HEK293 (cell line): ENCODE data around the gene SURF4.
A peak's percentile ranks its signal among the peaks of the same experiment; 100 is the strongest.

Source experiments
- CTCF ChIA-PET: fragments of 350-600 bp; formaldehyde crosslinking; extraction: SDS; loops from one replicate; lab custom pipeline; 2021; ENCODE audit warnings: antibody characterized with exemption; lab: Yijun Ruan, JAX
- POLR2A ChIA-PET: fragments of 300-600 bp; formaldehyde crosslinking; extraction: SDS; loops from one replicate; lab custom pipeline; 2020; ENCODE audit warnings: antibody characterized with exemption, inconsistent platforms; lab: Yijun Ruan, JAX
- H3K27ac ChIP-seq: fragments of 200-500 bp; sonication (Bioruptor generic); 2 replicates; pipeline ENCODE4 v1.5.1; 2014; ENCODE audit warnings: low read depth, low read length, control low read depth, inconsistent platforms; ENCODE audit errors: extremely low read depth
- H3K36me3 ChIP-seq, 2 experiments: fragments of 200-500 bp in 1 of 2; sonication (Bioruptor generic) in 1 of 2; 1 replicate in 1 of 2; 2 replicates in 1 of 2; pipeline ENCODE4 v1.5.1; 2014 to 2017; ENCODE audit warnings: inconsistent platforms in 2 of 2, low read length in 2 of 2; ENCODE audit not compliant: control insufficient read depth in 2 of 2, insufficient read depth in 1 of 2
- H3K4me1 ChIP-seq: fragments of 200-500 bp; sonication (Bioruptor generic); 2 replicates; pipeline ENCODE4 v1.5.1; 2014; ENCODE audit warnings: mild to moderate bottlenecking, low read length, inconsistent platforms; ENCODE audit not compliant: control insufficient read depth, insufficient read depth
- H3K4me3 ChIP-seq: 2 replicates; pipeline ENCODE4 v1.5.1; 2011; ENCODE audit warnings: low read depth, mild to moderate bottlenecking, control low read depth, low read length, moderate library complexity
- H3K9me3 ChIP-seq: fragments of 200-500 bp; sonication (Bioruptor generic); 2 replicates; pipeline ENCODE4 v1.5.1; 2014; ENCODE audit warnings: low read depth, low read length, inconsistent platforms; ENCODE audit not compliant: control insufficient read depth, insufficient read depth
- EGR2 ChIP-seq: fragments of 450-650 bp; formaldehyde crosslinking; IDR thresholded peaks from 2 replicates; pipeline ENCODE4 v1.5.1; 2016; ENCODE audit warnings: low read depth, missing biosample characterization, missing genetic modification characterization
- SALL2 ChIP-seq: fragments of 450-650 bp; formaldehyde crosslinking; IDR thresholded peaks from 2 replicates; pipeline ENCODE4 v1.5.0; 2017; ENCODE audit warnings: missing biosample characterization, mild to moderate bottlenecking, missing genetic modification characterization, borderline replicate concordance
- SCRT1 ChIP-seq: fragments of 450-650 bp; formaldehyde crosslinking; IDR thresholded peaks from 2 replicates; pipeline ENCODE4 v1.5.1; 2016; ENCODE audit warnings: missing biosample characterization, missing genetic modification characterization, borderline replicate concordance
- TRIM28 ChIP-seq: IDR thresholded peaks from 2 replicates; pipeline ENCODE4 v1.6.1; 2011; ENCODE audit warnings: low read length, control low read depth, borderline replicate concordance
- ZBTB1 ChIP-seq: fragments of 450-650 bp; formaldehyde crosslinking; IDR thresholded peaks from 2 replicates; pipeline ENCODE4 v1.5.1; 2016; ENCODE audit warnings: missing biosample characterization, missing genetic modification characterization
- ZNF174 ChIP-seq: fragments of 450-650 bp; formaldehyde crosslinking; IDR thresholded peaks from 2 replicates; pipeline ENCODE4 v1.5.0; 2017; ENCODE audit warnings: missing biosample characterization, mild to moderate bottlenecking, missing genetic modification characterization
- ZNF214 ChIP-seq: fragments of 450-650 bp; formaldehyde crosslinking; IDR thresholded peaks from 2 replicates; pipeline ENCODE4 v1.5.1; 2017; ENCODE audit warnings: missing biosample characterization, mild to moderate bottlenecking, missing genetic modification characterization, borderline replicate concordance
- ZNF221 ChIP-seq: fragments of 450-650 bp; formaldehyde crosslinking; IDR thresholded peaks from 2 replicates; pipeline ENCODE4 v1.5.1; 2017; ENCODE audit warnings: missing biosample characterization, missing genetic modification characterization, borderline replicate concordance
- ZNF350 ChIP-seq: fragments of 450-650 bp; formaldehyde crosslinking; IDR thresholded peaks from 2 replicates; pipeline ENCODE4 v1.5.0; 2017; ENCODE audit warnings: missing biosample characterization, mild to moderate bottlenecking, missing genetic modification characterization
- ZNF549 ChIP-seq: fragments of 450-650 bp; IDR thresholded peaks from 2 replicates; pipeline ENCODE4 v1.5.1; 2018; ENCODE audit warnings: missing biosample characterization, missing genetic modification characterization, mild to moderate bottlenecking, inconsistent platforms, moderate library complexity
- ZNF626 ChIP-seq: fragments of 450-650 bp; sonication (Bioruptor Pico); formaldehyde crosslinking; IDR thresholded peaks from 2 replicates; pipeline ENCODE4 v1.5.1; 2018; ENCODE audit warnings: missing biosample characterization, missing genetic modification characterization, inconsistent platforms
- ZNF664 ChIP-seq: fragments of 450-650 bp; formaldehyde crosslinking; IDR thresholded peaks from 2 replicates; pipeline ENCODE4 v1.5.1; 2016; ENCODE audit warnings: missing biosample characterization, missing genetic modification characterization
- ZNF701 ChIP-seq: fragments of 450-650 bp; formaldehyde crosslinking; IDR thresholded peaks from 2 replicates; pipeline ENCODE4 v1.5.1; 2016; ENCODE audit warnings: missing biosample characterization, missing genetic modification characterization
- ZNF785 ChIP-seq: fragments of 450-650 bp; formaldehyde crosslinking; IDR thresholded peaks from 2 replicates; pipeline ENCODE4 v1.5.1; 2016; ENCODE audit warnings: missing biosample characterization, missing genetic modification characterization
- TF ChIP-seq, protein P1 (sequence below): fragments of 450-650 bp; formaldehyde crosslinking; IDR thresholded peaks from 2 replicates; pipeline ENCODE4 v1.5.1; 2016; ENCODE audit warnings: missing biosample characterization, missing genetic modification characterization
- TF ChIP-seq, protein P2 (sequence below): fragments of 450-650 bp; IDR thresholded peaks from 2 replicates; pipeline ENCODE4 v1.5.1; 2018; ENCODE audit warnings: missing biosample characterization, mild to moderate bottlenecking, missing genetic modification characterization
- TF ChIP-seq, protein P3 (sequence below): fragments of 450-650 bp; formaldehyde crosslinking; IDR thresholded peaks from 2 replicates; pipeline ENCODE4 v1.5.1; 2017; ENCODE audit warnings: missing biosample characterization, missing genetic modification characterization
- TF ChIP-seq, protein P4 (sequence below): fragments of 450-650 bp; formaldehyde crosslinking; IDR thresholded peaks from 2 replicates; pipeline ENCODE4 v1.5.1; 2016; ENCODE audit warnings: missing biosample characterization, missing genetic modification characterization
- TF ChIP-seq, protein P5 (sequence below): fragments of 450-650 bp; formaldehyde crosslinking; IDR thresholded peaks from 2 replicates; pipeline ENCODE4 v1.5.1; 2016; ENCODE audit warnings: missing biosample characterization, missing genetic modification characterization

SURF4 gene

DNA sequence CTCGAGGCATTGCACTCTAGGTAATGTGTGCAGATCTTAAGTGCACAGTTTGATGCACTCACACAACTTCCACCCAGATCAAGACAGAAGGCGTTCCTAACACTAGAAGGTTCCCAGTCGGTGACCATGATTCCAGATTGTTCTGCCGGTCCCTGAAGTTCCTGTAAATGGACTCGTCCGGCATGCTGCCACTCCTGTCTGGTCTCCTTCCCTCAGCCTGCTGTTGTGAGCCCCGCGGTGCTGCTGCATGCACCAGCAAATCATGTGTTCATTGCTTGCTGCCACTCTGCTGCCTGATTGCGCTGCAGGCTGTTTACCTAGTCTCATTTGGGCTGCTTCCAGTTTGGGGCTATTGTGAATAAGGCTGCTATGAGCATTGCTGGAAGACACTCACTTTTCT is 11.8 kb upstream of the SURF4 start:
- POLR2A ChIA-PET = interaction anchor here (1.1 kb wide), 1 partner anchor 40 kb away, joined by 3 read pairs; the partner anchor contains the start of genes MED22 and RPL7A
- CTCF ChIA-PET = no interaction called here
- Histone ChIP-seq H3K4me3 (no peak overlapping the region), H3K4me1 (no peaks in the 10 kb centered on the region), H3K9me3 (no peaks in the 10 kb centered on the region), H3K36me3 (no peaks in the 10 kb centered on the region), H3K27ac (no peak overlapping the region)
- TF ChIP-seq ZNF549 (no peak), ZNF664 (no peak), ZNF214 (tag by site-specific recombination) (no peak)
- TF ChIP-seq, protein P1, sequence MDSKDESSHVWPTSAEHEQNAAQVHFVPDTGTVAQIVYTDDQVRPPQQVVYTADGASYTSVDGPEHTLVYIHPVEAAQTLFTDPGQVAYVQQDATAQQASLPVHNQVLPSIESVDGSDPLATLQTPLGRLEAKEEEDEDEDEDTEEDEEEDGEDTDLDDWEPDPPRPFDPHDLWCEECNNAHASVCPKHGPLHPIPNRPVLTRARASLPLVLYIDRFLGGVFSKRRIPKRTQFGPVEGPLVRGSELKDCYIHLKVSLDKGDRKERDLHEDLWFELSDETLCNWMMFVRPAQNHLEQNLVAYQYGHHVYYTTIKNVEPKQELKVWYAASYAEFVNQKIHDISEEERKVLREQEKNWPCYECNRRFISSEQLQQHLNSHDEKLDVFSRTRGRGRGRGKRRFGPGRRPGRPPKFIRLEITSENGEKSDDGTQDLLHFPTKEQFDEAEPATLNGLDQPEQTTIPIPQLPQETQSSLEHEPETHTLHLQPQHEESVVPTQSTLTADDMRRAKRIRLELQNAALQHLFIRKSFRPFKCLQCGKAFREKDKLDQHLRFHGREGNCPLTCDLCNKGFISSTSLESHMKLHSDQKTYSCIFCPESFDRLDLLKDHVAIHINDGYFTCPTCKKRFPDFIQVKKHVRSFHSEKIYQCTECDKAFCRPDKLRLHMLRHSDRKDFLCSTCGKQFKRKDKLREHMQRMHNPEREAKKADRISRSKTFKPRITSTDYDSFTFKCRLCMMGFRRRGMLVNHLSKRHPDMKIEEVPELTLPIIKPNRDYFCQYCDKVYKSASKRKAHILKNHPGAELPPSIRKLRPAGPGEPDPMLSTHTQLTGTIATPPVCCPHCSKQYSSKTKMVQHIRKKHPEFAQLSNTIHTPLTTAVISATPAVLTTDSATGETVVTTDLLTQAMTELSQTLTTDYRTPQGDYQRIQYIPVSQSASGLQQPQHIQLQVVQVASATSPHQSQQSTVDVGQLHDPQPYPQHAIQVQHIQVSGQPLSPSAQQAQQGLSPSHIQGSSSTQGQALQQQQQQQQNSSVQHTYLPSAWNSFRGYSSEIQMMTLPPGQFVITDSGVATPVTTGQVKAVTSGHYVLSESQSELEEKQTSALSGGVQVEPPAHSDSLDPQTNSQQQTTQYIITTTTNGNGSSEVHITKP (tag by site-specific recombination) = peak; percentile 65
- TF ChIP-seq, protein P2, sequence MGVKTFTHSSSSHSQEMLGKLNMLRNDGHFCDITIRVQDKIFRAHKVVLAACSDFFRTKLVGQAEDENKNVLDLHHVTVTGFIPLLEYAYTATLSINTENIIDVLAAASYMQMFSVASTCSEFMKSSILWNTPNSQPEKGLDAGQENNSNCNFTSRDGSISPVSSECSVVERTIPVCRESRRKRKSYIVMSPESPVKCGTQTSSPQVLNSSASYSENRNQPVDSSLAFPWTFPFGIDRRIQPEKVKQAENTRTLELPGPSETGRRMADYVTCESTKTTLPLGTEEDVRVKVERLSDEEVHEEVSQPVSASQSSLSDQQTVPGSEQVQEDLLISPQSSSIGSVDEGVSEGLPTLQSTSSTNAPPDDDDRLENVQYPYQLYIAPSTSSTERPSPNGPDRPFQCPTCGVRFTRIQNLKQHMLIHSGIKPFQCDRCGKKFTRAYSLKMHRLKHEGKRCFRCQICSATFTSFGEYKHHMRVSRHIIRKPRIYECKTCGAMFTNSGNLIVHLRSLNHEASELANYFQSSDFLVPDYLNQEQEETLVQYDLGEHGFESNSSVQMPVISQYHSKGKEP (tag by site-specific recombination) = peak; percentile 87; the same call in 1 of the 2 replicates

DNA sequence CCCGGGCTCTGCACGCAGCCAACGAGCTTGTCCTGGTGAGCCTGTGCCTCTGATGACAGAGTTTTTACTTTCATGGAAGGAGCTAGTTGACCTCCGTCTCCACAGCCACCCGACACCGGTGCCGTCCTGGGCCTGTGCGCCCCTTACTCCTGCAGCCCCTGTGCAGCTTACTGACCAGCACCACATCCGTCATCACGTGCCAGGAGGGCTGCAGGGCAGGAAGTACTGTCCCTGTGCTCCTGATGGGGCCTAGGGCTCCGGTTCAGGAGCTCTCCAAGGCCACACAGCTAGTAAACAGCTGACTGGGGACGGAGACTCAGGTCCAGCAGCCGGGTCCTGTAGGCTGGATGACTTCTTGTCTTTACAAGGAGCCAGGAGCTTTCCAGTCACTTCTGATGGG is 10.5 kb upstream of the SURF4 start:
- Histone ChIP-seq H3K4me1 (no peaks in the 10 kb centered on the region), H3K4me3 (no peak overlapping the region), H3K27ac (no peak overlapping the region), H3K36me3 (no peaks in the 10 kb centered on the region), H3K9me3 (no peaks in the 10 kb centered on the region)
- ChIA-PET POLR2A (interaction anchor here (1.4 kb wide), 1 partner anchor 13 kb away, joined by 3 read pairs; no protein-coding TSS in a partner anchor), CTCF (interaction anchor here (0.6 to 1.2 kb wide), 2 partner anchors 11 to 608 kb away, joined by 3 to 4 read pairs; no protein-coding TSS in a partner anchor)
- TF ChIP-seq SALL2 (tag by site-specific recombination) (no peak), TRIM28 (no peak), ZNF626 (tag by site-specific recombination) (no peak), EGR2 (no peak), ZNF350 (tag by site-specific recombination) (no peak), SCRT1 (tag by site-specific recombination) (no peak), ZNF785 (no peak), ZNF221 (tag by site-specific recombination) (no peak), ZNF174 (tag by site-specific recombination) (no peak), ZBTB1 (tag by site-specific recombination) (no peak), ZNF701 (tag by site-specific recombination) (no peak)
- TF ChIP-seq, protein P3, sequence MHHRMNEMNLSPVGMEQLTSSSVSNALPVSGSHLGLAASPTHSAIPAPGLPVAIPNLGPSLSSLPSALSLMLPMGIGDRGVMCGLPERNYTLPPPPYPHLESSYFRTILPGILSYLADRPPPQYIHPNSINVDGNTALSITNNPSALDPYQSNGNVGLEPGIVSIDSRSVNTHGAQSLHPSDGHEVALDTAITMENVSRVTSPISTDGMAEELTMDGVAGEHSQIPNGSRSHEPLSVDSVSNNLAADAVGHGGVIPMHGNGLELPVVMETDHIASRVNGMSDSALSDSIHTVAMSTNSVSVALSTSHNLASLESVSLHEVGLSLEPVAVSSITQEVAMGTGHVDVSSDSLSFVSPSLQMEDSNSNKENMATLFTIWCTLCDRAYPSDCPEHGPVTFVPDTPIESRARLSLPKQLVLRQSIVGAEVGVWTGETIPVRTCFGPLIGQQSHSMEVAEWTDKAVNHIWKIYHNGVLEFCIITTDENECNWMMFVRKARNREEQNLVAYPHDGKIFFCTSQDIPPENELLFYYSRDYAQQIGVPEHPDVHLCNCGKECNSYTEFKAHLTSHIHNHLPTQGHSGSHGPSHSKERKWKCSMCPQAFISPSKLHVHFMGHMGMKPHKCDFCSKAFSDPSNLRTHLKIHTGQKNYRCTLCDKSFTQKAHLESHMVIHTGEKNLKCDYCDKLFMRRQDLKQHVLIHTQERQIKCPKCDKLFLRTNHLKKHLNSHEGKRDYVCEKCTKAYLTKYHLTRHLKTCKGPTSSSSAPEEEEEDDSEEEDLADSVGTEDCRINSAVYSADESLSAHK (tag by site-specific recombination) = no peak
- TF ChIP-seq, protein P4, sequence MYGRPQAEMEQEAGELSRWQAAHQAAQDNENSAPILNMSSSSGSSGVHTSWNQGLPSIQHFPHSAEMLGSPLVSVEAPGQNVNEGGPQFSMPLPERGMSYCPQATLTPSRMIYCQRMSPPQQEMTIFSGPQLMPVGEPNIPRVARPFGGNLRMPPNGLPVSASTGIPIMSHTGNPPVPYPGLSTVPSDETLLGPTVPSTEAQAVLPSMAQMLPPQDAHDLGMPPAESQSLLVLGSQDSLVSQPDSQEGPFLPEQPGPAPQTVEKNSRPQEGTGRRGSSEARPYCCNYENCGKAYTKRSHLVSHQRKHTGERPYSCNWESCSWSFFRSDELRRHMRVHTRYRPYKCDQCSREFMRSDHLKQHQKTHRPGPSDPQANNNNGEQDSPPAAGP (tag by site-specific recombination) = no peak
- TF ChIP-seq, protein P5, sequence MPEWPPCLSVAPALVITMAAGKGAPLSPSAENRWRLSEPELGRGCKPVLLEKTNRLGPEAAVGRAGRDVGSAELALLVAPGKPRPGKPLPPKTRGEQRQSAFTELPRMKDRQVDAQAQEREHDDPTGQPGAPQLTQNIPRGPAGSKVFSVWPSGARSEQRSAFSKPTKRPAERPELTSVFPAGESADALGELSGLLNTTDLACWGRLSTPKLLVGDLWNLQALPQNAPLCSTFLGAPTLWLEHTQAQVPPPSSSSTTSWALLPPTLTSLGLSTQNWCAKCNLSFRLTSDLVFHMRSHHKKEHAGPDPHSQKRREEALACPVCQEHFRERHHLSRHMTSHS (tag by site-specific recombination) = no peak
